Smooth muscle cell (in vitro differentiated cells): ENCODE measurements around the gene DNAJB6. TPM values are rescaled to one million over a fixed set of nuclear protein-coding genes. Genes with fewer than 3 reads are reported as not detected.

Source experiments
- DNase-seq: peaks from one replicate; lab custom pipeline; 2025; ENCODE audit not compliant: unreplicated experiment; lab: John Stamatoyannopoulos, UW
- H2AFZ ChIP-seq: fragments of 200-600 bp; sonication (generic); 2 replicates; pipeline ENCODE4 v1.6.0; 2016; ENCODE audit warnings: antibody characterized with exemption, low read depth, mild to moderate bottlenecking
- H3F3A ChIP-seq: fragments of 200-600 bp; sonication (generic); 2 replicates; pipeline ENCODE4 v1.6.0; 2017; ENCODE audit warnings: antibody characterized with exemption, low read depth
- H3K27ac ChIP-seq: fragments of 200-600 bp; sonication (generic); 2 replicates; pipeline ENCODE4 v1.5.1; 2016; ENCODE audit warnings: low read depth, mild to moderate bottlenecking
- H3K27me3 ChIP-seq: fragments of 200-600 bp; sonication (generic); 2 replicates; pipeline ENCODE4 v1.6.1; 2016; ENCODE audit warnings: low read depth, mild to moderate bottlenecking
- H3K36me3 ChIP-seq: fragments of 200-600 bp; sonication (generic); 2 replicates; pipeline ENCODE4 v1.5.1; 2016; ENCODE audit warnings: low read depth
- H3K4me1 ChIP-seq: fragments of 200-600 bp; sonication (generic); 2 replicates; pipeline ENCODE4 v1.5.1; 2016; ENCODE audit warnings: low read depth
- H3K4me2 ChIP-seq: fragments of 200-600 bp; sonication (generic); 2 replicates; pipeline ENCODE4 v1.6.0; 2016; ENCODE audit warnings: mild to moderate bottlenecking
- H3K4me3 ChIP-seq: fragments of 200-600 bp; sonication (generic); 2 replicates; pipeline ENCODE4 v1.5.1; 2016; ENCODE audit warnings: mild to moderate bottlenecking
- H3K79me2 ChIP-seq: fragments of 200-600 bp; sonication (generic); 2 replicates; pipeline ENCODE4 v1.6.0; 2016; ENCODE audit warnings: low read depth, mild to moderate bottlenecking
- H3K9ac ChIP-seq: fragments of 200-600 bp; sonication (generic); 2 replicates; pipeline ENCODE4 v1.6.0; 2016; ENCODE audit warnings: low read depth
- H3K9me3 ChIP-seq: fragments of 200-600 bp; sonication (generic); replicated peaks from 2 replicates; pipeline ENCODE4 v1.5.1; 2016; ENCODE audit warnings: low read depth
- H4K20me1 ChIP-seq: fragments of 200-600 bp; sonication (generic); 2 replicates; pipeline ENCODE4 v1.6.0; 2016; ENCODE audit warnings: low read depth
- WGBS: methylation state at CpG from one replicate; pipeline ENCODE4 v1.1.7; 2016; ENCODE audit warnings: low lambda C conversion rate; 5-methylcytosine and 5-hydroxymethylcytosine counted together
- polyA plus RNA-seq: library from polyadenylated mRNA; unstranded; fragments of >200 nt; fragmentation: Nextera tagmentation; extraction: Ambion mirVana; gene quantifications from 2 replicates; pipeline ENCODE4 v1.2.1, GENCODE V29; 2016
- total RNA-seq: library from RNA; depleted of rRNA; stranded (reverse); fragments of >200 nt; gene quantifications from 2 replicates; pipeline ENCODE4 v1.2.3, GENCODE V29; 2014
- TF ChIP-seq, protein P1 (sequence below): fragments of 200-600 bp; sonication (generic); IDR thresholded peaks from 2 replicates; pipeline ENCODE4 v1.5.1; 2017; ENCODE audit warnings: borderline replicate concordance, mild to moderate bottlenecking, antibody characterized with exemption; ENCODE audit not compliant: insufficient read depth, poor library complexity, severe bottlenecking

The DNAJB6 gene
- total and polyA plus RNA-seq, 2 experiments from 2014 or later: 103 to 104 TPM

DNA sequence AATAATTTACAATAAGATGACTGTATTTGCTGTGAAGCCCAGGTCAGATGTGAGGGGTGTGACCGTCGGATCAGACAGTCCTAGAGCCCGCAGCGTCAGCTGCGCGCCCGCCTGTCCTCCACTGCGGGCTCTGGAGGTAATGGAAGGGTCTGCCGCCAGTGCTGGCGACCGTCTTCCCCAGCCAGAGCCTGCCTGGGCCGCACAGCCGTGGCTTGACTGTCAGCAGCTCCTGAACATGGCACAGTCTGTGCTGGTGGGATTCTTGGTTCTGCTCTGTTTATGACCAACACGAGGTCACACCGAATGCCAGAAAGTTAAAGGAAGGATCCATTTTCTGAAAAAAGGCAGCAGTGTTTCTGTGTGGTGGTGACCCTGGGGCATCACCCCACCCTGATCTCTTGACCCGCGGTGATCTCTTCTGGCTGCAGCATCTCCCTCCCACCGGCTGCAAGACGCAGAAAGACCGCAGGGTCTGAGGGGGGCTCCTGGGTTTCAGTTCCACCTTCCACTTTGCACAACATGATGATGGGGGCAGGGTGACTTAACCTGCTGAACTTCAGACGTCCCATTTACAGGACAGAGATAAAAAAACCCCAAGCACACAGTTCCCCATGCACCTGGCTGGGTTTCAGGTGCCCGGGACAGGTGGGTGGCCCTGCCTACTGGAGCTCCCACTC is 103.7 kb downstream of the DNAJB6 start:
- no peaks in the 10 kb centered on the region for H3F3A ChIP-seq
- H3K9me3 ChIP-seq: no peaks in the 10 kb centered on the region
- H3K4me3 ChIP-seq: no peak overlapping the region
- H3K79me2 ChIP-seq: no peaks in the 10 kb centered on the region
- H4K20me1 ChIP-seq: no peaks in the 10 kb centered on the region
- TF ChIP-seq, protein P1, sequence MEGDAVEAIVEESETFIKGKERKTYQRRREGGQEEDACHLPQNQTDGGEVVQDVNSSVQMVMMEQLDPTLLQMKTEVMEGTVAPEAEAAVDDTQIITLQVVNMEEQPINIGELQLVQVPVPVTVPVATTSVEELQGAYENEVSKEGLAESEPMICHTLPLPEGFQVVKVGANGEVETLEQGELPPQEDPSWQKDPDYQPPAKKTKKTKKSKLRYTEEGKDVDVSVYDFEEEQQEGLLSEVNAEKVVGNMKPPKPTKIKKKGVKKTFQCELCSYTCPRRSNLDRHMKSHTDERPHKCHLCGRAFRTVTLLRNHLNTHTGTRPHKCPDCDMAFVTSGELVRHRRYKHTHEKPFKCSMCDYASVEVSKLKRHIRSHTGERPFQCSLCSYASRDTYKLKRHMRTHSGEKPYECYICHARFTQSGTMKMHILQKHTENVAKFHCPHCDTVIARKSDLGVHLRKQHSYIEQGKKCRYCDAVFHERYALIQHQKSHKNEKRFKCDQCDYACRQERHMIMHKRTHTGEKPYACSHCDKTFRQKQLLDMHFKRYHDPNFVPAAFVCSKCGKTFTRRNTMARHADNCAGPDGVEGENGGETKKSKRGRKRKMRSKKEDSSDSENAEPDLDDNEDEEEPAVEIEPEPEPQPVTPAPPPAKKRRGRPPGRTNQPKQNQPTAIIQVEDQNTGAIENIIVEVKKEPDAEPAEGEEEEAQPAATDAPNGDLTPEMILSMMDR: no peak
- no peak overlapping the region for H3K4me2 ChIP-seq
- 97% methylated on average over 22 of the region's 22 CpGs for WGBS
- H3K4me1 ChIP-seq: no peaks in the 10 kb centered on the region
- no peak overlapping the region for H3K9ac ChIP-seq
- H3K36me3 ChIP-seq: no peaks in the 10 kb centered on the region
- no peaks in the 10 kb centered on the region for H3K27me3 ChIP-seq
- no peak overlapping the region for H3K27ac ChIP-seq
- no peak overlapping the region for H2AFZ ChIP-seq
- no peak for DNase-seq

DNA sequence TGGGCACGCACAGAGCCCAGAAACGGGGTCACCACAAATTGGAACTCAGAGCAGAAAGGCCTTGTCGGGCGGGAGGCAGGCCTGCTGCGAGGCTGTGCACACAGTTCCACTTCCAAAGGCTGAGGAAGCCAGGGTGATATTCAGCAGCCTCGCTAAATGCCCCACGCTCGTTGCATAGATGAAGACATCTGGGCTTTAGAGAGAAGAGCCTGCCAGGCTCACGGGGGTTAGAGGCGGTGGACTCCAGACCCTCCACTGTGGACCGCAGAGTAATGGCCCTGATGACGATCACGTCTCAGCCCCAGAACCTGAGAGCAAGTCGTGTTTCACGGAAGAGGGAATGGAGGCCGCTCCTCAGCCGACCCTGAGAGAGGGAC is 104.2 kb downstream of the DNAJB6 start:
- Histone ChIP-seq H3K4me2 (no peak overlapping the region), H2AFZ (no peak overlapping the region), H4K20me1 (no peaks in the 10 kb centered on the region), H3K27me3 (no peaks in the 10 kb centered on the region), H3F3A (no peaks in the 10 kb centered on the region), H3K4me3 (no peak overlapping the region), H3K36me3 (no peaks in the 10 kb centered on the region), H3K9me3 (no peaks in the 10 kb centered on the region), H3K4me1 (no peaks in the 10 kb centered on the region), H3K9ac (no peak overlapping the region), H3K27ac (no peak overlapping the region), H3K79me2 (no peaks in the 10 kb centered on the region)
- TF ChIP-seq, protein P1: no peak
- DNase-seq: no peak
- WGBS: 92% methylated on average over 17 of the region's 17 CpGs

DNA sequence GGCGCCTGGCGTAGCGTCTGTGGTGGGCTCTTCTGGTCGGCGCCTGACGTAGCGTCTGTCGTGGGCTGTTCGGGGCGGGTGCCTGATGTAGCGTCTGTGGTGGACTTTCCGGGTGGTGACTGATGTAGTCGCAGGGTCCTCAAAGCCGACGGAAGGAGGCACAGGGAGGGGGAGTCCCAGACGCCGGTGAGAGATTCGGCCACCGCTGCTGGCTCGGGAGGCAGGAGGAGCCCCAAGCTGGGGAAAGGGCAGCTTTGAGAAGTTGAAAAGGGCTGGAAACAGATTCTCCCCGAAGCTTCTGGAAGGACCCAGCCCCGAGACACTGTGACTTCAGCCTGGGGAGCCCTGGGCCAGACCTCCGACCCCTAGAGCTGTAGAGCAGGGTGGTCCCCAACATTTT is 105.7 kb downstream of the DNAJB6 start:
- DNase-seq: no peak
- TF ChIP-seq, protein P1: no peak
- Histone ChIP-seq H3K4me3 (no peak overlapping the region), H2AFZ (no peak overlapping the region), H3K27ac (no peak overlapping the region), H4K20me1 (no peaks in the 10 kb centered on the region), H3K4me2 (no peak overlapping the region), H3K79me2 (no peaks in the 10 kb centered on the region), H3K9me3 (no peaks in the 10 kb centered on the region), H3K4me1 (no peaks in the 10 kb centered on the region), H3K27me3 (no peaks in the 10 kb centered on the region), H3F3A (no peaks in the 10 kb centered on the region), H3K36me3 (no peaks in the 10 kb centered on the region), H3K9ac (no peak overlapping the region)
- 96% methylated on average over 22 of the region's 23 CpGs for WGBS

DNA sequence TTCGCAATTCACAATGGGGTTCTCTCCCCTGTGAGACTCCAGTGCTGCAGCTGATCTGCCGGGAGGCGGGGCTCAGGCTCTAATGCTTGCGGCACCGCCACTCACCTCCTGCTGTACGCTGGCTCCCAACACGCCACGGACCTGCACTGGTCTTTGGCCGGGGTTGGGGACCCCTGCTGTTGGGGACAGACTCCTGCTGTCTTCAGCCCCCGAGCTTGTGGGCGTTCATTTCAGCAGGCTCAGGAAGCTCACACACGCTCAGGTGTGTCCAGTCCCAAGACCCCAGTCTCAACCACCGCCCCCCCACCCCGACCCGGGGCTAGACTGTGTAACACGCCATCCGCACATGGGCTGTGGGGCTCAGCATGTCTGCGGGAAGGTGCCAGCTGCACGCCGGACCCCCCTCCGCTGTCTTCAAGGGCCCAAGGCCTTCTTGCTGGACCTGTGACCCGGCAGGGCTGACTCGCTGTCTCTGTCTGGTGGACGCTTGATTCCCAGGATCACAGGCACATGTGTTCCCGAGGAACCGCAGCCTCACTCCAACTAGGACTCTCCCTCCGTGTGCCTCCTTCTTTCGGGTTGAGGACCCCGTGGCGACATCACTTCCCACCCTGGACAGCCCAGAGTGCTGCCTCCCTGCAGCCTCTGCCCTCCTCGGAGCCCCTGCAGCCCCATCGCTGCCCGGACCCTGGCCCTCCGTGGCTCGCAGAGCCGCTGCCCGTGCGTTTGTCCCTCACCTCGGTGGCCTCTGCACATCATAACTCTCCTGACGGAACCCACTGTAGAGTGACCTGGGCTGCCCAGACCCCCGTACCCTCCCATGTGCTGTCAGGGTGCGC is 106.4 kb downstream of the DNAJB6 start:
- WGBS: 92% methylated on average over 41 of the region's 42 CpGs
- no peak overlapping the region for H3K4me2 ChIP-seq
- no peak overlapping the region for H3K4me3 ChIP-seq
- no peaks in the 10 kb centered on the region for H3K4me1 ChIP-seq
- no peak overlapping the region for H2AFZ ChIP-seq
- no peak overlapping the region for H3K9ac ChIP-seq
- TF ChIP-seq, protein P1: no peak
- H3K27me3 ChIP-seq: no peaks in the 10 kb centered on the region
- no peak for DNase-seq
- no peaks in the 10 kb centered on the region for H3K36me3 ChIP-seq
- no peaks in the 10 kb centered on the region for H3K9me3 ChIP-seq
- H3F3A ChIP-seq: no peaks in the 10 kb centered on the region
- no peaks in the 10 kb centered on the region for H3K79me2 ChIP-seq
- H3K27ac ChIP-seq: no peak overlapping the region
- no peaks in the 10 kb centered on the region for H4K20me1 ChIP-seq
